GM18526 (cell line): ENCODE data around the gene MAP4K5.
A peak's percentile ranks its signal among the peaks of the same experiment; 100 is the strongest.

Experiments
- POLR2A ChIP-seq: IDR thresholded peaks from 3 replicates; pipeline ENCODE4 v1.6.1; 2011; ENCODE audit not compliant: insufficient read length; ENCODE audit errors: extremely low read depth

The MAP4K5 gene

DNA sequence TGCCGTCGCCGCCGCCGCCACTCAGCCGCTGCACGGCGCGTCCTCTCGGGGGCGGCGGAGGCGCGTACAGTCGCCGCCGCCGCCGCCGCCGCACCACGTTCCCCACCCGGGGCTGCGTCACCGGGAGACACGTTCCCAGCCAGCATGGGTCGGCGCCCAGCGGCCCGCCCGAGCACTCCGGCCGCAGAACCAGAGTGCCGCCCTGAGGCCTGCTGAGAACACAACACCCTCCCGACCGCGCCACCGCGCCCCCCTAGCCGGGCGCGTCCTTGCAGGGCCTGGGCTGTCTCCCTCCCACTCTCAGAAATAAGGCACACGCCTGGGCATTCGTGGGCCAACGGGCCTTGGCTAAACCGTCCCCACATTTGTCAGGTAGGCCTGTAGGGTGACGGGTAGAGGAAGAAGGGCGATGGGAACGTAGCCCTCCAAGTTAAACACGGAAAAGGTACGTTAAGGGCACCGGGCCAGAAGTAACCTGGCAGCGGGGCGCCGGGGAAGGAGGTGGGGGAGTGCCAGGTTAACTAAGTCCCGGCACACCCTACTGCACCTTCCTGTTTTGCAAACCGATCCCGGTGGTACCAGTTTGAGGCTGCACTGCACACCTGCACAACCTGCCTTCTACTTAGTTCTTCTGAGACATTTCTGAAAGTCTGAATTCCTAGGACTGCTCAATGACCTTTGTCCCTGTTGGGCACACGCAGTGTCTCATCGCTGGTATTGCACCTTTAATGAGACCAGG lies at the start of gene MAP4K5:
TSS of gene MAP4K5 (minus strand) at position 68 of the 739 bp plus-strand sequence. CDS start 520 bp downstream, outside the sequence.
- peak; percentile 42 for TF ChIP-seq POLR2A

DNA sequence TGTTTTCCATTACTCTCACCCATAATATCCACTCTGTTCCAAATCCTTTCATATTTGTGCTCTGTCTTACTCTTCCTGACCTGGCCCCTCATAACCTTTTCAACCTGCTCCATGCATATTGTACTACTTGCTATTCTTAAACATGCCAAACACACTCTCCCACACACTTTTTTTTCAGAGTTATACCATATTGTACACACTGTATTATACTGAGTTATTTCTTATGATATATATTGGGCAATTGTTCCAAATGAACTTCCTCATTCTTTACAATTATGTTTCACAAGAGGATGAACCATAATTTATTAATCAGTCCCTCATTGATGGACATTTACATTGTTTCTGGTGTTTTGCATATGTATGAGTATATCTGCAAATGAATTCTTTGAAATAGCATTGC lies 46.1 kb upstream of the MAP4K5 start:
- no peak for TF ChIP-seq POLR2A

DNA sequence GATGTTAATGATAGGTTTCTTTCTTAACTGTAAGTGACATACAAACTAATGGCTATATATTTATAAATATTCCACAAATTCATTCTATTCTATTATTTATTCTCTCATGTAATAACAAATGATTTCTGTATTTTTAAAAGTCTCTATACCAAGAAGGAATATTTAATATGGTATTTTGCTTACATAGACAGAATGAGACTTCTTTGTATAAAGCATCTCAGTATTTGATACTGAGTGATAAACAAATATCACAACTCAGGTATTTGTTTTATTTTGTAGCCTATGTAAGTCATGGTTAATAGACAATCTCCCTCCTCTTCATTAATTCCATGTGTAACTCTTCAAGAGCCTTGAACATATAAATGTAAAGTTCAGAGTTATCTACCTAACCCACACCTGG lies 45.6 kb upstream of the MAP4K5 start:
- TF ChIP-seq POLR2A, result no peak

DNA sequence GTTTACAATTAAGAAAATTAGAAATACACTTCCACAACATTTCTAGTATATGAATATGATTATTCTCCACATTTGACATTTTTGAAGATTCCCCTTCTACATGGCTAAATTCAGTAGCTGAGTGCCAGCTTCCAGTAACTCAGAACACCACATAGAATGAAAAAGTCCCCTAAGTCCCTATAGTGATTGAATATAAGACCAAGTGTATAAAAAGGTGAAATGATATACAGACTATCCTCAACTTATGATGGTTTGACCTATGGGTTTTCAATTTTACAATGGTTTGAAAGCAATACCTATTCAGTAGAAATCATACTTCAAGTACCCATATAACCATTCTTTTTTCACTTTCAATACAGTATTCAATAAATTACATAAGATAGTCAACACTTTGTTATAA lies 43.4 kb upstream of the MAP4K5 start:
- TF ChIP-seq POLR2A, result no peak

DNA sequence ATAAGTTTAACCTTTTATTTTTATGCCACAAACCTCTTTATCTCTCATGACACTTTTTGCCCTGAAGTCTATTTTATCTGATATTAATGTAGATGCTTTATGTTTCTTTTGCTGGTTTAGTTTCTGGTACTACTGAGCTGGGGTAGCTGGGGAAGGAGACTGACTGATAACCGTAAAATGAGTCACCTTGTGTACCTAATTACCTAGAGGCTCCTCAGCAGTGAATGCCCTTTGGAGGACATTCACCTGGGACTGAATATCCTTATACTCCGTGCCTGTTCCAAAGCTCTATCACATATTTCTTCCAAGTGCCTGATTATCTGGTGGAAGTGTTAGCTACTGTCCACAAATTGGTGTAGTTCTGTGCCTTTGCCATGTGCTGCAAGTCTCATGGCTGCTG lies 41.5 kb upstream of the MAP4K5 start:
- TF ChIP-seq POLR2A, result no peak

DNA sequence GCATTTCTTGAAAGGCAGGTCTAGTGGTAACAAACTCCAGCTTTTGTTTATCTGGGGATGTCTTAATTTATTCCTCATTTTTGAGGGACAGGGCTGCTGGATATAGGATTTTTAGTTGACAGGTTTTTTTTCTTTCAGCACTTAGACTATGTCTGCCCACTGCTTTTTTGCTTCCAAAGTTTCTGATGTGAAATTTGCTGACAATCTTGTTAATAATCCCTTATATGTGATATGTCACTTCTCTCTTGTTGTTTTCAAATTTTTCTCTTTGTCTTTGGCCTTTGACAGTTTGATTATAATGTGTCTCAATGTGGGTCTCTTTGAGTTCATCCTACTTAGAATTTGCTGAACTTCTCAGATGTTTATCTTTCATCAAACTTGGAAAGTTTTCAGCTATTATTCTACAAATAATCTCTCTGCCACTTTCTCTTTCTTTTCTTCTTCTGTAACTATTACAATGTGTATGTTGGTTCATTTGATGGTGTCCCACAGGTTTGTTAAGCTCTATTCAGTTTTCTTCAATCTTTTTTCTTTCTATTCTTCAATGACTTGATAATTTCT lies 37.4 kb upstream of the MAP4K5 start:
- no peak for TF ChIP-seq POLR2A

DNA sequence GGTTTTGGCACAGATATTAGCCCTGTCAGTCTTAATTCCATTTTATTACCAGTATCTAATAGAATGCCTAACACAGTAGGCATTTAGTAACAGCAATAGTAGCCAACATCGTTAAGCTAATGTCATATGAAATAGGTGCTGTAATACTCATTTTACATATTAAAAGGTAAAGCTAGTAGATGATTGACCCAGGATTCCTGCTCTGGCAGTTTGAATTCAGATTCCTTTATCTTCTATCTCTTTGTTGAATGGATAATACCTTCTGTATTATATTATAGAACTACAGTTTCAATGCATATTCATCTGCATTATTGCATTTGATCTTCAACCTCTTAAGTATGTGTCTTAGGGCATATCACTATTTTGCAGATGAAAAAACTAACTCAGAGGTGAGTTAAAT lies 30.5 kb upstream of the MAP4K5 start:
- no peak for TF ChIP-seq POLR2A

DNA sequence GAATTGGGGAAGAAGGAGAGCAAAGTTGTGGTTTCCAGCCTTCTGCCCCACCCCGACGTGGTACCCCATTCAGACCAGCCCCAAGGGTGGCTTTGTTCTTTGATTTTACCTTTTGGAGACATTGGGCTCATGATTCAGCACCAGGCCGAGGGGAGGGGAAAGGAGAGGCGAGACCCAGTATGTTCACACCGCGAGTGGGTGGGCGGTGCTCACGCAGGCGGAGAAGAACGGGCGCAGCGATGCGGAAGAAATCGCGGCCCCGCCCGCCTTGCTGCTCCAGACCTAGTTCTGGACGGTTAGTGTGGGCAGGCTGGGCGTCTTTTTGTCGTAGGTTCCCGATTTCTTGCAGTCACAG lies 28.5 kb upstream of the MAP4K5 start:
- TF ChIP-seq POLR2A, result no peak

DNA sequence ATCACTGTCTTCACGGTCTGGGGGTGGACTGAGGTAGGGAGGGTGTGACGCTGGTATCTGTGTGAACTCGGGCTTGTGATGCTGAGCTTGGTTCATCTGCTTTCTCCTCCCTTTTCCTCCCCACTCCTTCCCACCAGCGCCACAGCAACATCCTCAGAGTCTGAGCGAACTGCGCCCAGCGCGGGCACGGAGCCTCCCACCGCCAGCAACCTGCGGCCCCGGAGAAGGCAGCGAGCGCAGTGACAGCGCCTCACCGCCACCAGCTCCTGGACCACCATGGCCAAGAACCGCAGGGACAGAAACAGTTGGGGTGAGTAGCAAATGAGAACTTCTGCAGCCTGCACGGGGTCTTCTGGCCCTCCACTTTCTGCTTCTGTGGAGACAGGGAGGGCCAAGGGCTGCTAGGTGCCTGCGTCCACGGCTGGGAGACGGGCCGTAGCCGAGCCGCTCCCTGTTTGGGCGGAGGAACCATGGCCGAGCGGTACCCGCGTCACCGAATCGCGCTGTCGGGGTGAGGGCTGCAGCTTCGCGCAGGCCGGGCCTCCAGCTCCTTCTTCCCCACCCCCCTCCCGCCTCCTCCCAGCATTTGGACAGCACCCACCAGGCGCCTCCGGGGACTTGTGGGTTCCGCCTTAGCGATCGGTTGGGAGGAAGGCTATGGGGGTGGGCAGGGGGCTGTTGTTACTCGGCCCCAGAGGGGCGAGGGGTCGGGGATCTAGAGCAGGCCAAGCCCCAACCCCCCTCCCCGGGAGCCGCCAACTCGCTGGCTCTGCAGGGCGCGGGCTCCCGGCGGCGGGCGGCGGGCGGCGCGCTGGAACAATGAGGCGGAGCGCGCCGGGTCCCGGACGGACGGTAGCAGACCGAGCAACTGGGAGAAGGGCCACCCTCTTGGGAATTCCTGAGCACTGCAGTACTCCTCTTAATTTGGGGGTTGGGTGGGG lies 27.9 kb upstream of the MAP4K5 start, which contains the start of gene ATL1:
TSS of gene ATL1 (plus strand) at position 156 of the 941 bp plus-strand sequence. CDS start at position 277, 121 bp downstream.
- TF ChIP-seq POLR2A, result no peak

DNA sequence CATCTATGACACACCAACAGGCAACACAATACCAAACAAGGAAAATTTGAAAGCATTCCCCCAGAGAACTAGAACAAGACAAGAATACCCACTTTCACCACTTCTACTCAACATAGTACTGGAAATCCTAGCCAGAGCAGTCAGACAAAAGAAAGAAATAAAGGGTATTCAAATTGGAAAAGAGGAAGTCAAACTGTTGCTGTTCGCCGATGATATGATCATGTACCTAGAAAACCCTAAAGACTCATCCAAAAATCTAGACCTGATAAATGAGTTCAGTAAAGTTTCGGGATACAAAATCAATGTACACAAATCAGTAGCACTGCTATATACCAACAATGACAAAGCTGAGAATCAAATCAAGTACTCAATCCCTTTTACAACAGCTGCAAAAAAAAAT lies 19.5 kb upstream of the MAP4K5 start:
- no peak for TF ChIP-seq POLR2A

DNA sequence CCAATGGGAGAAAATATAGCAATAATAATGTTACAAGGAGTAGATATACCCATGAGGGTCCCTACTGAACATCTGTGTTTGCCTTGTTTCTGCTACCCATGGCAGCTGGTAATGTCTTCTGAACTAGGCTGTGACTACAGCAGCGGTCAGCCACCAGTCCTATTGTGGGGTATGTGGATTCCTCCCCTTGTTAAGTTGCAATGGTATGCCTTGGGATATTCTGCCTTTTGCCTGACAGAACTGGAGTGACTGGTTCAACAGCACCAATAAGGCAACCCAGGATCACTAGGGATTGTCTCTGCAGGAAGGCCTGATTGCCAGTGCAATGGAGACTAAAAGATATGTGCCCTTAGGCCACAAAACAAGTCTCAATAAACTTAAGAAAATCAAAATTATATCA lies 17.9 kb upstream of the MAP4K5 start:
- TF ChIP-seq POLR2A, result no peak

DNA sequence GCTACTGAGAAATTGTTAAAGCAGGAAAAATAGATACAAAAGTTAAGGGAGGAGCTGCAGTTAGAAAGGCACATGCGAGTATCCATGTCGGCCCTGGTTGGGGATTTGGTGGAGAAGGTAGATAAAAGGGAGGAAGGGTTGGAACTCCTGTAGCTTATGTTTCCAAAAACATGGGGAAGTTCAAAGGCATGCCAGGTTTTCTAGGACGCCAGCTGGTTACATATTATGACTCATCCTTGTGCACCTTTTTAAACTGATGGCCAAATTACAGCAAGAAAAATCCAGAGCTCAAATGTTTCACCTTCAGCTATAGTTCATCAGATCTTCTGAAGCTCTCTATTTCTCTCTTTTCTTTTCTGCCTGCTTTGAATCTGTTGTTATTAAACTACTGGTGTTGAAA lies 13.2 kb upstream of the MAP4K5 start:
- no peak for TF ChIP-seq POLR2A

DNA sequence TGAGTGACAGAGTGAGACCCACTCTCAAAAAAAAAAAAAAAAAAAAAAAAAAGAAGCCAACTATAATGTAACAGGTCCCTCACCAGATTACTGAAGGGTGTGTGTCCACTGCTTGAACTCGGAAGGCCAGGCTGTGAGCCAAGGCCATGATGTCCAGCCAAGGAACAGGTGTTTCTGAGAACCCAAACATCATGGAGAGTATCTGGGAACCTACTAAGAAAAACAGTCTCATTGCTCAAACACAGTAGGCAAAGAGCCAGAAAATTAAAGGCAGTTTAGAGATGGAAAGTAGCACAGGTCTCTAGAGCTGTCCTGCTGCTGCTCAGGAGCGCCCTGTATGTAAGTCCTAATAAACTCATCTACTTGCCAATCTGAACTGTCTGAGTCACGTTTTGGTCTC lies 12.5 kb upstream of the MAP4K5 start:
- TF ChIP-seq POLR2A, result no peak

DNA sequence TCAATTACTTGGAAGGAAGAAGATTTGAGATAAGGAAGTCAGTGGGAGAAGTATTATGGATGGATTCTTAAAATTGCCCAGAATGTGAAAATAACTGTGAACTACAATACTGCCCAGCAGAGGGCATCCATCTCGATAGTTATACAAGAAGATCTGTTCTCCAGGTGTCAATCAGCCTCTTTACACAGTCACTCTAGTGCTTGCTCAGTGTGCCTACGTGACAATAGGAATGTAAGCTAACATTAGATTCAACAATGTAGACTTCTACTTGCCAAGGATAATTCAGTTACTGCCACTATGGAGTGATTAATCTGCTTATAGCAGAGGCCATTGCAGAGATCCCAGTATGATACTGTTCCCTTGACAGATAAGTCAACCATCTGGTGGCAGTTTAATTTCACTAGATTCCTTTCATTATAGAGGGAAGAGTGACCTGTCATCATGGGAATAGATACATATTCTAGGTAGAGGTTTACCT lies 10.6 kb upstream of the MAP4K5 start:
- TF ChIP-seq POLR2A, result no peak

DNA sequence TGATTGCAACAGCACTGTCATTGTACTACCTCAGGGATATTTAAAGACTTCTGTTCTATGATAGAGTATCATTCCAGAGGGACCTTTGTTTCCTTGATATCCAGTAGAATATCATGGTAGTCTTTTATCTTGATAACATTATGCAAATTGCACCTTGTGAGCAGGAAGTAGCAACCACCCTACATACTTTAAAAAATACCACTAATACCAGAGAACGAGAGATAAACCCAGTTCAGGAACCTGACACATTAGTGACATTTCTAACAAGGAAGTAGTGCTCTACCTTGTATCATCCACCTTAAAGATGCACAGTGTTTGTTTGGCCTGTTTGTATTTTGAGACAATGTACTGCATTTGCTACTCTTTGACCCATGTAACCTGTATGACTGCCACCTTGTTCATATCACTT lies 8.8 kb upstream of the MAP4K5 start:
- no peak for TF ChIP-seq POLR2A

DNA sequence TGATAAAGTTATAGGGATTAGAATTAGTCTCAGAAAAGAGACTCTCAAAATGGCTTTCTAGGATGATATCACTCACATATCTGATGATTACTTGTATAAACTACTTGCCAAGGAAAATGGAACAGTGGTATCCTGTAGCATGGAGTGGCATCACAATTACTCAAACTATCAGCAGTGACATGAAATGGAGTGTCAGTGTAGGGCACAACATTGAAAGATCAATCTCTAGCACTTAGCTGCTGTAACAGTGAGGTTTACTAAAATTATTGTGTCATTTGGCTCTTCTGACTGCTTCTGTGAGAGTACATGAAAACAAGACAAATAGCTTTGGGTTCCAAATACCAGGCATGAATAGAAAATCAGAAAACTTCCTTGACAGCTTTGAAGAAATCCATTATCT lies 6.7 kb upstream of the MAP4K5 start:
- no peak for TF ChIP-seq POLR2A
